Measurements from ENCODE around the gene SPATA17. TPM values are rescaled to one million over a fixed set of nuclear protein-coding genes. Genes with fewer than 3 reads are reported as not detected.

The SPATA17 gene
- total RNA-seq, 4 donors from 2014 or later, result 0.08 to 1.3 (median 0.10) TPM; not detected in 1

- 95% methylated on average over 4 of the region's 4 CpGs for WGBS
- Histone ChIP-seq H3K9me3 (no peaks in the 10 kb centered on the region), H3K27me3 (no peaks in the 10 kb centered on the region), H3K36me3 (peaks cover 7% of the 10 kb centered on the region), H3K4me3 (no peak overlapping the region), H3K4me1 (no peaks in the 10 kb centered on the region), H3K27ac (no peak overlapping the region)
- DNase-seq (ENCODE audit: low spot score in 2 of 2), result no peak
- TF ChIP-seq POLR2A (IDR thresholded peaks at IDR 0.05), result no peak
- TF ChIP-seq POLR2AphosphoS5 (IDR thresholded peaks at IDR 0.05), result no peak
- TF ChIP-seq CTCF (IDR thresholded peaks at IDR 0.05), result no peak
- no peak for TF ChIP-seq EP300 (IDR thresholded peaks at IDR 0.05)
Measured at GRCh38 chr1:217620814-217621213, 10.3 kb upstream of the SPATA17 start.

GRCh38 chr1:217622042-217622441, 9.1 kb upstream of the SPATA17 start:
- no peaks in the 10 kb centered on the region for H3K27me3 ChIP-seq
- H3K36me3 ChIP-seq, result peaks cover 7% of the 10 kb centered on the region
- no peak for DNase-seq (ENCODE audit: low spot score in 2 of 2)
- H3K4me1 ChIP-seq, result peaks cover 2% of the 10 kb centered on the region
- TF ChIP-seq POLR2A (IDR thresholded peaks at IDR 0.05) (no peak), EP300 (IDR thresholded peaks at IDR 0.05) (no peak), CTCF (IDR thresholded peaks at IDR 0.05) (no peak), POLR2AphosphoS5 (IDR thresholded peaks at IDR 0.05) (no peak)
- H3K27ac ChIP-seq, result no peak overlapping the region
- H3K4me3 ChIP-seq, result no peak overlapping the region
- 95% methylated on average over 3 of the region's 3 CpGs for WGBS
- H3K9me3 ChIP-seq, result no peaks in the 10 kb centered on the region

GRCh38 chr1:217626321-217626720, 4.8 kb upstream of the SPATA17 start:
- TF ChIP-seq CTCF (IDR thresholded peaks at IDR 0.05), result no peak
- TF ChIP-seq POLR2AphosphoS5 (IDR thresholded peaks at IDR 0.05), result no peak
- TF ChIP-seq POLR2A (IDR thresholded peaks at IDR 0.05), result no peak
- no peak for TF ChIP-seq EP300 (IDR thresholded peaks at IDR 0.05)
- peaks cover 23% of the 10 kb centered on the region for H3K4me1 ChIP-seq

GRCh38 chr1:217627431-217627830, 3.7 kb upstream of the SPATA17 start:
- H3K9me3 ChIP-seq, result no peaks in the 10 kb centered on the region
- TF ChIP-seq CTCF (IDR thresholded peaks at IDR 0.05) (no peak), POLR2AphosphoS5 (IDR thresholded peaks at IDR 0.05) (no peak), POLR2A (IDR thresholded peaks at IDR 0.05) (no peak), EP300 (IDR thresholded peaks at IDR 0.05) (no peak)
- peaks cover 23% of the 10 kb centered on the region for H3K4me1 ChIP-seq
- no peak overlapping the region for H3K4me3 ChIP-seq
- no peaks in the 10 kb centered on the region for H3K27me3 ChIP-seq
- DNase-seq (ENCODE audit: low spot score in 2 of 2), result no peak
- H3K27ac ChIP-seq, result no peak overlapping the region
- WGBS, result 32% methylated on average over 3 of the region's 3 CpGs
- H3K36me3 ChIP-seq, result no peaks in the 10 kb centered on the region

More at GRCh38 chr1:217626321-217626720, 4.8 kb upstream of the SPATA17 start:
- H3K27ac ChIP-seq, result no peak overlapping the region
- 77% methylated on average over 2 of the region's 2 CpGs for WGBS
- no peaks in the 10 kb centered on the region for H3K36me3 ChIP-seq
- no peaks in the 10 kb centered on the region for H3K9me3 ChIP-seq
- H3K27me3 ChIP-seq, result no peaks in the 10 kb centered on the region
- no peak overlapping the region for H3K4me3 ChIP-seq
- no peak for DNase-seq (ENCODE audit: low spot score in 2 of 2)

- no peak for DNase-seq (ENCODE audit: low spot score in 2 of 2)
- no peaks in the 10 kb centered on the region for H3K36me3 ChIP-seq
- no peak overlapping the region for H3K4me3 ChIP-seq
- H3K27me3 ChIP-seq, result no peaks in the 10 kb centered on the region
- H3K9me3 ChIP-seq, result no peaks in the 10 kb centered on the region
- H3K27ac ChIP-seq, result no peak overlapping the region
- H3K4me1 ChIP-seq, result no peaks in the 10 kb centered on the region
- 82% methylated on average over 6 of the region's 6 CpGs for WGBS
- TF ChIP-seq CTCF (IDR thresholded peaks at IDR 0.05) (no peak), EP300 (IDR thresholded peaks at IDR 0.05) (no peak), POLR2A (IDR thresholded peaks at IDR 0.05) (no peak), POLR2AphosphoS5 (IDR thresholded peaks at IDR 0.05) (no peak)
Measured at GRCh38 chr1:217642455-217642854, 11.3 kb downstream of the SPATA17 start.
